H1 (cell line): ENCODE data around the gene APELA. TPM values are rescaled to one million over a fixed set of nuclear protein-coding genes. Genes with fewer than 3 reads are reported as not detected.

Experiments
- CTCF ChIA-PET: fragments of 300-600 bp; sonication (Branson Sonifier 250); formaldehyde crosslinking; loops from one replicate; lab custom pipeline; 2021; ENCODE audit not compliant: partially characterized antibody; lab: Charles Lee
- POLR2A ChIA-PET: fragments of 300-600 bp; sonication (Branson Sonifier 250); formaldehyde crosslinking; loops from one replicate; lab custom pipeline; 2021; ENCODE audit warnings: inconsistent platforms; ENCODE audit not compliant: partially characterized antibody; lab: Charles Lee
- DNase-seq, 2 experiments: peaks; one replicate each; pipeline versions ENCODE4 v3.0.0 to v3.0.0-alpha.2; 2010 to 2022; ENCODE audit warnings: low spot score in 2 of 2, low read depth in 1 of 2, mixed read lengths in 1 of 2
- FAIRE-seq: peaks from 2 replicates; lab custom pipeline; 2011; peaks lifted over from hg19 to GRCh38; lab: Jason Lieb, UNC
- H2AFZ ChIP-seq: 2 replicates; pipeline ENCODE4 v1.8.1; 2012; ENCODE audit warnings: low read length, inconsistent platforms
- H2AK5ac ChIP-seq: 2 replicates; pipeline ENCODE4 v1.6.1; 2013; ENCODE audit warnings: low read depth, low read length
- H2BK120ac ChIP-seq: replicated peaks from 2 replicates; pipeline ENCODE3; 2013; ENCODE audit warnings: low read depth, low read length, inconsistent platforms
- H2BK12ac ChIP-seq: 2 replicates; pipeline ENCODE4 v1.6.1; 2013; ENCODE audit warnings: low read depth, low read length
- H2BK15ac ChIP-seq: 2 replicates; pipeline ENCODE4 v1.6.1; 2013; ENCODE audit warnings: low read length
- H2BK20ac ChIP-seq: 2 replicates; pipeline ENCODE4 v1.6.1; 2013; ENCODE audit warnings: low read length
- H2BK5ac ChIP-seq: 2 replicates; pipeline ENCODE4 v1.6.1; 2013; ENCODE audit warnings: low read depth, low read length
- H3K14ac ChIP-seq: 2 replicates; pipeline ENCODE4 v1.6.1; 2013; ENCODE audit warnings: inconsistent platforms; ENCODE audit not compliant: insufficient read length
- H3K18ac ChIP-seq: 2 replicates; pipeline ENCODE4 v1.6.1; 2013; ENCODE audit warnings: low read length; ENCODE audit errors: extremely low read depth
- H3K23ac ChIP-seq: 2 replicates; pipeline ENCODE4 v1.6.1; 2013; ENCODE audit warnings: inconsistent platforms; ENCODE audit not compliant: insufficient read length
- H3K23me2 ChIP-seq: 2 replicates; pipeline ENCODE4 v1.6.1; 2013; ENCODE audit warnings: low read depth, low read length
- H3K27ac ChIP-seq: 2 replicates; pipeline ENCODE4 v1.6.1; 2011; ENCODE audit warnings: low read depth, low read length, inconsistent platforms
- H3K27me3 ChIP-seq, 4 experiments: replicated peaks in 1 of 4; 1 replicate in 1 of 4; 2 replicates in 3 of 4; pipeline versions ENCODE4 v1.6.1 to v1.8.1; 2011 to 2013; ENCODE audit warnings: low read length in 3 of 4, mild to moderate bottlenecking in 3 of 4, inconsistent platforms in 2 of 4, mixed read lengths in 2 of 4, moderate library complexity in 1 of 4; ENCODE audit not compliant: control insufficient read depth in 3 of 4, insufficient read depth in 3 of 4; ENCODE audit errors: extremely low read depth in 1 of 4
- H3K36me3 ChIP-seq, 4 experiments: 2 replicates each; pipeline versions ENCODE4 v1.6.1 to v1.8.1; 2011 to 2013; ENCODE audit warnings: mild to moderate bottlenecking in 4 of 4, low read length in 3 of 4, moderate library complexity in 2 of 4, control low read depth in 1 of 4, inconsistent platforms in 1 of 4; ENCODE audit not compliant: insufficient read depth in 4 of 4, control insufficient read depth in 2 of 4
- H3K4ac ChIP-seq: replicated peaks from 2 replicates; pipeline ENCODE3; 2013; ENCODE audit warnings: low read length, low read depth, mixed read lengths, inconsistent platforms; ENCODE audit not compliant: insufficient read length
- H3K4me1 ChIP-seq, 4 experiments: replicated peaks in 1 of 4; 1 replicate in 1 of 4; 2 replicates in 3 of 4; pipeline versions ENCODE4 v1.6.1 to v1.8.1; 2011 to 2013; ENCODE audit warnings: low read length in 3 of 4, inconsistent platforms in 2 of 4, mixed read lengths in 1 of 4; ENCODE audit not compliant: insufficient read depth in 4 of 4, control insufficient read depth in 3 of 4
- H3K4me2 ChIP-seq, 2 experiments: 2 replicates each; pipeline versions ENCODE4 v1.6.1 to v1.8.1; 2011 to 2013; ENCODE audit warnings: low read depth in 2 of 2, low read length in 2 of 2, control low read depth in 1 of 2, inconsistent platforms in 1 of 2, mild to moderate bottlenecking in 1 of 2; ENCODE audit not compliant: insufficient read depth in 1 of 2
- H3K4me3 ChIP-seq, 4 experiments: fragments of 200-600, 300-600 bp in 1 of 4; sonication (generic), shearing (Covaris generic), sonication (Bioruptor Twin) in 1 of 4; 2 replicates each; pipeline versions ENCODE4 v1.5.1 to v1.8.1; 2011 to 2016; ENCODE audit warnings: low read length in 4 of 4, low read depth in 3 of 4, control low read depth in 2 of 4, inconsistent platforms in 2 of 4, mild to moderate bottlenecking in 2 of 4, mixed read lengths in 1 of 4, moderate library complexity in 1 of 4; ENCODE audit not compliant: insufficient read depth in 2 of 4; ENCODE audit errors: extremely low read depth in 1 of 4
- H3K56ac ChIP-seq: replicated peaks from 2 replicates; pipeline ENCODE3; 2013; ENCODE audit warnings: low read depth, mild to moderate bottlenecking, mixed read lengths, low read length, inconsistent platforms; ENCODE audit not compliant: insufficient read length
- H3K79me1 ChIP-seq: 2 replicates; pipeline ENCODE4 v1.6.1; 2013; ENCODE audit warnings: low read depth, low read length, control low read depth
- H3K79me2 ChIP-seq, 2 experiments: 2 replicates each; pipeline versions ENCODE4 v1.6.1 to v1.8.1; 2012 to 2013; ENCODE audit warnings: low read length in 2 of 2, mild to moderate bottlenecking in 2 of 2, inconsistent platforms in 1 of 2; ENCODE audit not compliant: insufficient read depth in 2 of 2, control insufficient read depth in 1 of 2
- H3K9ac ChIP-seq, 4 experiments: replicated peaks in 1 of 4; 1 replicate in 1 of 4; 2 replicates in 3 of 4; pipeline versions ENCODE4 v1.6.1 to v1.8.1; 2011 to 2013; ENCODE audit warnings: low read depth in 3 of 4, low read length in 3 of 4, control low read depth in 2 of 4, mild to moderate bottlenecking in 2 of 4, moderate library complexity in 2 of 4, inconsistent platforms in 1 of 4; ENCODE audit errors: extremely low read depth in 1 of 4
- H3K9me3 ChIP-seq, 2 experiments: 2 replicates each; pipeline versions ENCODE4 v1.6.1 to v1.8.1; 2012 to 2013; ENCODE audit warnings: mild to moderate bottlenecking in 2 of 2, moderate library complexity in 2 of 2, control low read depth in 1 of 2, inconsistent platforms in 1 of 2, low read depth in 1 of 2, low read length in 1 of 2, mixed read lengths in 1 of 2; ENCODE audit not compliant: insufficient read depth in 2 of 2
- H4K20me1 ChIP-seq, 2 experiments: replicated peaks in 1 of 2; 2 replicates each; pipeline versions ENCODE3 to v1.8.1; 2011 to 2013; ENCODE audit warnings: inconsistent platforms in 2 of 2, low read length in 2 of 2, mild to moderate bottlenecking in 1 of 2; ENCODE audit not compliant: insufficient read depth in 2 of 2, control insufficient read depth in 1 of 2
- H4K5ac ChIP-seq: 2 replicates; pipeline ENCODE4 v1.6.1; 2013; ENCODE audit warnings: low read length, low read depth, mixed read lengths, inconsistent platforms; ENCODE audit not compliant: insufficient read length
- H4K8ac ChIP-seq: 2 replicates; pipeline ENCODE4 v1.8.0; 2013; ENCODE audit warnings: mild to moderate bottlenecking, moderate library complexity, low read length, inconsistent platforms; ENCODE audit not compliant: insufficient read depth; ENCODE audit errors: extremely low read depth
- H4K91ac ChIP-seq: replicated peaks from 2 replicates; pipeline ENCODE3; 2013; ENCODE audit warnings: low read length, mixed read lengths, inconsistent platforms; ENCODE audit not compliant: insufficient read length
- ASH2L ChIP-seq: fragments of 200-600, 300-600 bp; sonication (generic); IDR thresholded peaks from one replicate; pipeline ENCODE4 v1.7.1; 2017; ENCODE audit warnings: low read length
- CBX5 ChIP-seq: fragments of 300-800, 300-1000 bp; sonication (generic); IDR thresholded peaks from 2 replicates; pipeline ENCODE4 v1.7.1; 2016; ENCODE audit warnings: antibody characterized with exemption, low read length, low read depth
- EP300 ChIP-seq, 2 experiments: IDR thresholded peaks; 1 replicate in 1 of 2; 2 replicates in 1 of 2; pipeline ENCODE4 v1.6.1; 2011 to 2012; ENCODE audit warnings: low read depth in 2 of 2, low read length in 2 of 2, mild to moderate bottlenecking in 2 of 2, borderline replicate concordance in 1 of 2, inconsistent platforms in 1 of 2, moderate library complexity in 1 of 2
- EZH2 ChIP-seq: fragments of 200-600 bp; sonication (generic); IDR thresholded peaks from 2 replicates; pipeline ENCODE4 v1.7.1; 2012; ENCODE audit warnings: low read depth, mild to moderate bottlenecking, moderate library complexity, low read length, inconsistent platforms; ENCODE audit not compliant: severe bottlenecking
- GTF2F1 ChIP-seq: IDR thresholded peaks from 2 replicates; pipeline ENCODE4 v1.6.1; 2012; ENCODE audit warnings: low read depth, low read length, improper control_type of control experiment, borderline replicate concordance
- HDAC2 ChIP-seq, 2 experiments: fragments of 300-600 bp in 1 of 2; sonication (generic) in 1 of 2; IDR thresholded peaks; 2 replicates each; pipeline ENCODE4 v1.6.1; 2011 to 2012; ENCODE audit warnings: low read depth in 2 of 2, low read length in 2 of 2, mild to moderate bottlenecking in 2 of 2, moderate library complexity in 2 of 2, borderline replicate concordance in 1 of 2, inconsistent platforms in 1 of 2
- SP4 ChIP-seq: IDR thresholded peaks from 2 replicates; pipeline ENCODE4 v1.6.1; 2012; ENCODE audit warnings: low read length, inconsistent platforms
- WGBS, 2 experiments: shearing (Covaris generic) in 1 of 2; methylation state at CpG; one replicate each; pipeline versions ENCODE4 v1.1.6 to v1.1.7; 2013 to 2015; ENCODE audit warnings: low lambda C conversion rate in 2 of 2, mixed read lengths in 2 of 2, inconsistent platforms in 1 of 2, low coverage in 1 of 2, missing lambda C conversion rate in 1 of 2; ENCODE audit not compliant: insufficient replicate concordance in 2 of 2, insufficient coverage in 1 of 2, insufficient read length in 1 of 2; ENCODE audit errors: extremely low coverage in 1 of 2, missing lambda C conversion rate in 1 of 2; 5-methylcytosine and 5-hydroxymethylcytosine counted together
- polyA plus RNA-seq, 7 experiments: library from polyadenylated mRNA; depleted of rRNA in 3 of 7; stranded (reverse) in 5 of 7; unstranded in 2 of 7; fragments of >200 nt in 5 of 7; fragments of 200-250 nt in 2 of 7; gene quantifications; 1 replicate in 5 of 7; 2 replicates in 1 of 7; 4 replicates in 1 of 7; pipeline versions ENCODE4 v1.2.1 to v1.2.3, GENCODE V29; 2011 to 2013; ENCODE audit warnings: missing spikeins in 2 of 7, mixed read lengths in 2 of 7
- total RNA-seq: library from RNA; stranded (reverse); fragmentation: NEBNext Ultra II Directional; extraction: Animal tissue kit (Norgen Biotek cat#: 25700); gene quantifications from 2 replicates; pipeline ENCODE4 v1.2.1, GENCODE V29; 2021
- TF ChIP-seq, protein P1 (sequence below): IDR thresholded peaks from 2 replicates; pipeline ENCODE4 v1.6.1; 2011; ENCODE audit warnings: low read length, improper control_type of control experiment

Gene APELA
- total and polyA plus RNA-seq, 2 of the 8 experiments (the other 6 are each of a cell fraction or from before 2014, with no cell fraction given): 60.2 to 81.8 TPM

DNA sequence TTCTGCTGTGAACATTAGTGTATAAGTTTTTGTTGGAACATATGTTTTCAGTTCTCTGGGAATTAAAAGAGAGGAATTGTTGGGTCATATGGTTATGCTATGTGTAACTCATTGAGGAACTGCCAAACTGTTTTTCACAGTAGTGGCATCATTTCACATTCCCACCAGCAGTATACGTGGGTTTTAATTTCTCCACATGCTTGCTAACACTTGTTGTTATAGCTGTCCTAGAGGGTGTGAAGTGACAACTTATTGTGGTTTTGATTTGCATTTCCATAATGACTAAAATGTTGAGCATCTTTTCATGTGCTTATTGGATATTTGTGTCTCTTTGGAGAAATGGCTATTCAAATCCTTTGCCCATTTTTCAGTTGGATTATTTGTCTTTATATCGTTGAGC lies 13.7 kb downstream of the APELA start:
- POLR2A ChIA-PET: interaction anchor here (0.6 to 1.7 kb wide), 3 partner anchors 9 to 222 kb away, joined by 3 to 8 read pairs (median 3); partner anchors contain the start of genes APELA and TMEM192
- H3K4me3 ChIP-seq: no peak overlapping the region
- 100% methylated on average over 2 of the region's 2 CpGs; no CpG with 5 or more reads in 1 of the 2 experiments for WGBS, 2 experiments
- TF ChIP-seq, protein P1, sequence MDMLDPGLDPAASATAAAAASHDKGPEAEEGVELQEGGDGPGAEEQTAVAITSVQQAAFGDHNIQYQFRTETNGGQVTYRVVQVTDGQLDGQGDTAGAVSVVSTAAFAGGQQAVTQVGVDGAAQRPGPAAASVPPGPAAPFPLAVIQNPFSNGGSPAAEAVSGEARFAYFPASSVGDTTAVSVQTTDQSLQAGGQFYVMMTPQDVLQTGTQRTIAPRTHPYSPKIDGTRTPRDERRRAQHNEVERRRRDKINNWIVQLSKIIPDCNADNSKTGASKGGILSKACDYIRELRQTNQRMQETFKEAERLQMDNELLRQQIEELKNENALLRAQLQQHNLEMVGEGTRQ: no peak
- TF ChIP-seq HDAC2 (IDR thresholded peaks at IDR 0.05; ENCODE audit: borderline replicate concordance in 1 of 2, low read depth in 2 of 2, low read length in 2 of 2) (no peak), CBX5 (no peak), EP300 (IDR thresholded peaks at IDR 0.05; ENCODE audit: borderline replicate concordance in 1 of 2, low read depth in 2 of 2, low read length in 2 of 2) (no peak), EZH2 (no peak), SP4 (no peak), GTF2F1 (no peak), ASH2L (no peak)

More for the DNA sequence above, 13.7 kb downstream of the APELA start:
- Histone ChIP-seq H3K56ac (no peak overlapping the region), H3K9me3 (no peaks in the 10 kb centered on the region), H3K18ac (no peak overlapping the region), H3K4ac (no peak overlapping the region), H2AFZ (no peak overlapping the region), H4K91ac (no peak overlapping the region), H3K27me3 (no peaks in the 10 kb centered on the region), H3K36me3 (peaks cover 0 to 90% (median 15%) of the 10 kb centered on the region in 4 experiments; a peak in 4 of 8 replicates), H4K20me1 (peaks cover 0 to 4% of the 10 kb centered on the region in 2 experiments), H3K79me1 (no peaks in the 10 kb centered on the region), H3K4me1 (peaks cover 0 to 3% (median 1%) of the 10 kb centered on the region in 4 experiments; a peak in 2 of 7 replicates), H3K23ac (no peak overlapping the region), H3K4me2 (no peak overlapping the region), H2BK120ac (no peak overlapping the region), H3K9ac (no peak overlapping the region), H2AK5ac (no peak overlapping the region), H2BK20ac (no peak overlapping the region), H4K8ac (no peak overlapping the region), H3K23me2 (no peaks in the 10 kb centered on the region), H3K14ac (no peak overlapping the region), H2BK12ac (no peak overlapping the region), H3K27ac (no peak overlapping the region), H3K79me2 (peaks cover 3 to 73% of the 10 kb centered on the region in 2 experiments; a peak in 3 of 4 replicates), H4K5ac (no peak overlapping the region), H2BK15ac (no peak overlapping the region), H2BK5ac (no peak overlapping the region)
- DNase-seq (no peak), FAIRE-seq (no peak)
- CTCF ChIA-PET: interaction anchor here (0.7 to 1.4 kb wide), 2 partner anchors 110 to 122 kb away, joined by 3 to 5 read pairs; no protein-coding TSS in a partner anchor
